Osteoblast (primary cell): ENCODE results near the gene PIK3R2. TPM values are rescaled to one million over a fixed set of nuclear protein-coding genes. Genes with fewer than 3 reads are reported as not detected.

Experiments
- DNase-seq: peaks from one replicate; pipeline ENCODE4 v3.0.0; 2011; ENCODE audit warnings: low spot score, mixed read lengths; ENCODE audit not compliant: insufficient read length; ENCODE audit errors: missing footprints
- H2AFZ ChIP-seq: 2 replicates; pipeline ENCODE4 v1.6.0; 2011; ENCODE audit warnings: mild to moderate bottlenecking, low read length
- H3K27ac ChIP-seq: 2 replicates; pipeline ENCODE4 v1.5.1; 2011; ENCODE audit warnings: mild to moderate bottlenecking, low read depth, low read length, moderate library complexity
- H3K27me3 ChIP-seq: 2 replicates; pipeline ENCODE4 v1.6.0; 2012; ENCODE audit warnings: mild to moderate bottlenecking, control low read depth, inconsistent platforms, low read length, moderate library complexity; ENCODE audit not compliant: insufficient read depth
- H3K36me3 ChIP-seq: 2 replicates; pipeline ENCODE4 v1.5.1; 2011; ENCODE audit warnings: mild to moderate bottlenecking, low read length, control low read depth, moderate library complexity; ENCODE audit not compliant: insufficient read depth
- H3K4me1 ChIP-seq: 2 replicates; pipeline ENCODE4 v1.5.1; 2011; ENCODE audit warnings: mild to moderate bottlenecking, low read length, control low read depth, moderate library complexity; ENCODE audit not compliant: insufficient read depth
- H3K4me2 ChIP-seq: 2 replicates; pipeline ENCODE4 v1.6.0; 2011; ENCODE audit warnings: mild to moderate bottlenecking, low read length; ENCODE audit not compliant: insufficient read depth
- H3K4me3 ChIP-seq: fragments of 200-600 bp; sonication (generic); 3 replicates; pipeline ENCODE4 v1.5.1; 2012; ENCODE audit warnings: mild to moderate bottlenecking, low read length, inconsistent platforms; ENCODE audit not compliant: insufficient read depth
- H3K79me2 ChIP-seq: 2 replicates; pipeline ENCODE4 v1.6.0; 2012; ENCODE audit warnings: mild to moderate bottlenecking, low read length, control low read depth, inconsistent platforms; ENCODE audit not compliant: insufficient read depth
- H3K9me3 ChIP-seq: 2 replicates; pipeline ENCODE4 v1.5.1; 2011; ENCODE audit warnings: low read depth, low read length, control low read depth
- H4K20me1 ChIP-seq: 2 replicates; pipeline ENCODE4 v1.6.0; 2012; ENCODE audit warnings: mild to moderate bottlenecking, low read length, control low read depth; ENCODE audit not compliant: insufficient read depth
- total RNA-seq: library from RNA; depleted of rRNA; stranded (reverse); fragments of >200 nt; gene quantifications from 2 replicates; pipeline ENCODE4 v1.2.3, GENCODE V29; 2012
- TF ChIP-seq, protein P1 (sequence below): IDR thresholded peaks from 2 replicates; pipeline ENCODE4 v1.5.1; 2011; ENCODE audit warnings: mild to moderate bottlenecking, low read depth, low read length, moderate library complexity; ENCODE audit errors: extremely low read depth

PIK3R2 gene
- total RNA-seq, 1 donor = 25.7 TPM

- Histone ChIP-seq H3K27ac (peak within 1 kb of the TSS; percentile 64), H4K20me1 (no peaks in the 10 kb centered on the region), H3K4me3 (peak within 1 kb of the TSS; percentile 84), H3K27me3 (no peaks in the 10 kb centered on the region), H2AFZ (peak within 1 kb of the TSS; percentile 84), H3K36me3 (peaks cover 8% of the 10 kb centered on the region), H3K79me2 (peaks cover 4% of the 10 kb centered on the region), H3K4me2 (peak within 1 kb of the TSS; percentile 87), H3K4me1 (peaks cover 23% of the 10 kb centered on the region), H3K9me3 (no peaks in the 10 kb centered on the region)
- DNase-seq = peak; percentile 97
- TF ChIP-seq, protein P1, sequence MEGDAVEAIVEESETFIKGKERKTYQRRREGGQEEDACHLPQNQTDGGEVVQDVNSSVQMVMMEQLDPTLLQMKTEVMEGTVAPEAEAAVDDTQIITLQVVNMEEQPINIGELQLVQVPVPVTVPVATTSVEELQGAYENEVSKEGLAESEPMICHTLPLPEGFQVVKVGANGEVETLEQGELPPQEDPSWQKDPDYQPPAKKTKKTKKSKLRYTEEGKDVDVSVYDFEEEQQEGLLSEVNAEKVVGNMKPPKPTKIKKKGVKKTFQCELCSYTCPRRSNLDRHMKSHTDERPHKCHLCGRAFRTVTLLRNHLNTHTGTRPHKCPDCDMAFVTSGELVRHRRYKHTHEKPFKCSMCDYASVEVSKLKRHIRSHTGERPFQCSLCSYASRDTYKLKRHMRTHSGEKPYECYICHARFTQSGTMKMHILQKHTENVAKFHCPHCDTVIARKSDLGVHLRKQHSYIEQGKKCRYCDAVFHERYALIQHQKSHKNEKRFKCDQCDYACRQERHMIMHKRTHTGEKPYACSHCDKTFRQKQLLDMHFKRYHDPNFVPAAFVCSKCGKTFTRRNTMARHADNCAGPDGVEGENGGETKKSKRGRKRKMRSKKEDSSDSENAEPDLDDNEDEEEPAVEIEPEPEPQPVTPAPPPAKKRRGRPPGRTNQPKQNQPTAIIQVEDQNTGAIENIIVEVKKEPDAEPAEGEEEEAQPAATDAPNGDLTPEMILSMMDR = no peak
Observed at GRCh38 chr19:18173572-18174288, 20.8 kb downstream of the PIK3R2 start, which contains the start of gene IFI30. TSS of gene IFI30 (plus strand) at chr19:18173813. CDS start at chr19:18173842, 29 bp downstream.

- Histone ChIP-seq H3K4me2 (peak overlapping the region; percentile 87), H3K27ac (no peak overlapping the region), H3K4me1 (peaks cover 23% of the 10 kb centered on the region), H3K9me3 (no peaks in the 10 kb centered on the region), H3K79me2 (peaks cover 4% of the 10 kb centered on the region), H3K36me3 (no peaks in the 10 kb centered on the region), H3K27me3 (no peaks in the 10 kb centered on the region), H2AFZ (no peak overlapping the region), H3K4me3 (no peak overlapping the region), H4K20me1 (no peaks in the 10 kb centered on the region)
- TF ChIP-seq, protein P1 = no peak
- peak; percentile 26 for DNase-seq
Observed at GRCh38 chr19:18174983-18175382, 22.0 kb downstream of the PIK3R2 start.

DNA sequence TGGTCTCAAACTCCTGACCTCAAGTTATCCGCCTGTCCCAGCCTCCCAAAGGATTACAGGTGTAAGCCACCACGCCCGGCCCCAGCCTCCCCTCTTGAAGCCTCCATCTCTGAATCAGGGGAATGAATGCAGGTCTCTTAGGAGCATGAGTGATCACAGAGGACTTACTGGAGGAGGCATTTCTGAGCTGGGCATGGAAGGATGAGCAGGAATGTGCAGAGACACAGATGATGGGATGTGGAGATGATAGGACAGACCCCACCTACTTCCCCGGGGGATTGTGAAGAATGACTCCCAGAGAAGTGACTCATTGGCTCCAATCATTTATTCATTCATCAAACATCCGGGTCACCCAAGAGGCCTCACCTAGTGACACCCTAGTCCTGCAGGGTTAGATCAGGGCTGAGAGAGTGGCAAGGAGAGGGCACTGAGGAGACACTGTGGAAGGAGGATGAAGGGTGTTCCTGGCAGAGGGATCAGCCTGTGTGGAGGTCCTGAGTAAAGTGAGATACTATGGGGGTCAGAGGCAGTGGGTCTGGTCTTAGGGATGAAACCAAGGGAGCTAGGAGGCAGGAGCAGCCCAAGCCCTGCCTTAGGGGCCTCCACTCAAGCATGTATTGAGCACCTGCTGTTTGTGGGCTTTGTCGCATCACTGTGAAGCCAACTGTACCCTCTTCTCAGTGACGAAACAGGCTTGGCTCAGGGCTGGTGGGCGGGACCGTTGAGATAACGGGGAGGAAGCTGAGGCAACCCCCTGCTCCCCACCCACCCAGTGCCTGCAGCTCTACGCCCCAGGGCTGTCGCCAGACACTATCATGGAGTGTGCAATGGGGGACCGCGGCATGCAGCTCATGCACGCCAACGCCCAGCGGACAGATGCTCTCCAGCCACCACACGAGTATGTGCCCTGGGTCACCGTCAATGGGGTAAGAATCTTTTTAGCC lies 23.7 kb downstream of the PIK3R2 start:
- Histone ChIP-seq H3K4me2 (no peak overlapping the region), H3K27ac (no peak overlapping the region), H3K9me3 (no peaks in the 10 kb centered on the region), H3K4me3 (no peak overlapping the region), H3K79me2 (peaks cover 4% of the 10 kb centered on the region), H2AFZ (no peak overlapping the region), H3K27me3 (no peaks in the 10 kb centered on the region), H3K36me3 (no peaks in the 10 kb centered on the region), H3K4me1 (peaks cover 15% of the 10 kb centered on the region), H4K20me1 (no peaks in the 10 kb centered on the region)
- TF ChIP-seq, protein P1 = no peak
- DNase-seq = peak; percentile 52

- H4K20me1 ChIP-seq = no peaks in the 10 kb centered on the region
- H3K36me3 ChIP-seq = no peaks in the 10 kb centered on the region
- H3K27ac ChIP-seq = no peak overlapping the region
- no peaks in the 10 kb centered on the region for H3K4me1 ChIP-seq
- no peaks in the 10 kb centered on the region for H3K9me3 ChIP-seq
- no peaks in the 10 kb centered on the region for H3K27me3 ChIP-seq
- TF ChIP-seq, protein P1 = no peak
- H3K79me2 ChIP-seq = peaks cover 3% of the 10 kb centered on the region
- H3K4me2 ChIP-seq = no peak overlapping the region
- no peak overlapping the region for H2AFZ ChIP-seq
- no peak overlapping the region for H3K4me3 ChIP-seq
- DNase-seq = peak; percentile 32
Observed at GRCh38 chr19:18179957-18180356, 27.0 kb downstream of the PIK3R2 start.
